ENCODE data around the gene PHF14.
"Not testable (repeated sequence)": the region's sequence is repeated elsewhere in the genome, so short reads cannot be mapped to it uniquely, and the experiment has no call there.

PHF14 gene

DNA sequence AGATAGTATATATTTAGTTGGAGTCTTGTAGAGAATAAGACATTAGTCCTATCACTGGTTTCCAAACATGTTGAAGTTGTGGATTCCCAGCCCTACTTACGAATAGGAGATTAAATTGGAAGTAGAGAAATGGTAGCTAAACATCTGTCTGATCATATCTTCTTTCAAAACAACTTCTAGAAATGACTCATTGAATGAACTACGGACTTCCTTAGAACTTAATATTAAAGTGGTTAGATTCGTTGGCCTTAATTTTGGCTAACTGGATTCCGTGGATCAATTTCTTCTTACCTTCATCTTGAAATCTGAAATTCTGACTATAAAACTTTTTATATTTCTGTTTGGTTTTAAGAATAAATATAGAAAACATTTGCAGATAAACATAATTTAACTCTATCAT lies 3.4 kb downstream of the PHF14 start:
- no peak for DNase-seq

GRCh38 chr7:10981317-10981716 lies 7.6 kb downstream of the PHF14 start:
- DNase-seq = no peak

GRCh38 chr7:10990748-10991147 lies 17.1 kb downstream of the PHF14 start:
- DNase-seq = not testable (repeated sequence)

GRCh38 chr7:10995482-10996166 lies 22.0 kb downstream of the PHF14 start:
- not testable (repeated sequence) for DNase-seq

DNA sequence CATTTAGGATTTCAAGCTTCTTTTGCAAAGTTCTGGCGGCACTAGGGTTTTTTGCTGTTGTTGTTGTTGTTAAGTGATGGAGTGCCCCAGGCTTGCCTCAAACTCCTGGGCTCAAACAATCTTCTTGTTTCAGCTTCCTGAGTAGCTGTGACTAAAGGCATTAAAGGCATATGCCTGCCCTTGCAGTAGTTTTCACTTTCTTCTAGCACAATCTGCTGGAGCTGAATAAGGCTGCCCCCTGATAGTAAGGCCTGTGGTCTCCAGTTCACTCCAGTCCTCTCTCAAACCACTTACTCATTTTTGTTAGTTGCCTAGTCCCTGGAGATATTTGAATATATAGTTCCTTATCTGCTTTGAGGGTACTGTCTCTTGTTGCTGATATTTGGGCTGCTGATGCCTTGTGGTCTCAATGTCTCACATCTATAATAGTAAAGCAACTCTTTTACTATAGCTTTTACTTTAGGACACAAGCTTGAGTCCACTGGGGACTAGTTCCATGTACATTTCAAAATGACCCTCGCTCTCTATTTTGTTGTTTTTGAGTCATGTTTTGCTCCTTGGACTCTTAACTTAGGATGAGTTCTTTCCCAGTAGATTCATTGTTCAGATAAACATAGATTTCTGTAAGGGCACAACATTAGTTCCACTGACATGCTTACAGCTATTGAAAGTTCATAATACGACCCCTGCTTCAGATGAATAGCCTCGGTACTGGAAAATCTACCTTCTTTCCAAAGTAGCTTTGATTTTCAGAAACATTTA lies 25.5 kb downstream of the PHF14 start:
- DNase-seq = peak; percentile 85

DNA sequence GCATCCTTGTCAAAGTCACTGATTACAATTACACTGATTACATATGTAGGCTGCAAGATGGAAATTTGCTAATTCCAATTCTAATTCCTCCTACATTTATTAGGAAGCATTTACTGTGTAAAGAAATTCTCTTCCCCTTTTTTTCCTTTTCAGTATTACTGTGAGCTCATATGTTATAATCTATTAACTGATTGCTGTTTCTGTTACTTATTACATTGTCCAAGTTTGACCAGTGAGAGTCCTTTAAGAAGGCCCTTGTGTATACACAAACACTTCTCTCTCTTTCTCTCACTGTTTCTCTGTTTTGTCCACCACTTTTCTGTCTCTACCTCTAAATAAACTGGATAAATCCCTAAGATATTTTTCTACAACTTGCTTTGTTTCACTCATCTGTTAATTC lies 31.5 kb downstream of the PHF14 start:
- DNase-seq = no peak

DNA sequence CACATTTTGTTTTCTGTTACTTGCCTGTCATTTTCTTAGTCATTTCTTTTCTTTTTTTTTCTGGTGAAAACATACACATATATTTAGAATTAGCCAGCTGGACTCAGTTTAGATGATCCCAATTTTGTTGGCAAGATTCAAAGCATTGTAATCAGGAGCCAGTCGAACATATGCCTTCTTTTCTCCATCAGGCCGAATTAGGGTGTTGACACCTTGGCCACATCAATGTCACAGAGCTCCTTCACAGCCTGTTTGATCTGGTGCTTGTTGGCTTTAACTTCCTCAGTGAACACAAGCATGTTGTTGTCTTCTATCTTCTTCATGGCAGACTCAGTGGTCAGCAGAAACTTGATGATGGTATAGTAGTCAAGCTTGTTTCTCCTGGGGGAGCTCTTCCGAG lies 32.6 kb downstream of the PHF14 start:
- DNase-seq = no peak

GRCh38 chr7:11009631-11010030 lies 36.0 kb downstream of the PHF14 start:
- no peak for DNase-seq

- no peak for DNase-seq
Measured at GRCh38 chr7:11021468-11021867, 47.8 kb downstream of the PHF14 start.

DNA sequence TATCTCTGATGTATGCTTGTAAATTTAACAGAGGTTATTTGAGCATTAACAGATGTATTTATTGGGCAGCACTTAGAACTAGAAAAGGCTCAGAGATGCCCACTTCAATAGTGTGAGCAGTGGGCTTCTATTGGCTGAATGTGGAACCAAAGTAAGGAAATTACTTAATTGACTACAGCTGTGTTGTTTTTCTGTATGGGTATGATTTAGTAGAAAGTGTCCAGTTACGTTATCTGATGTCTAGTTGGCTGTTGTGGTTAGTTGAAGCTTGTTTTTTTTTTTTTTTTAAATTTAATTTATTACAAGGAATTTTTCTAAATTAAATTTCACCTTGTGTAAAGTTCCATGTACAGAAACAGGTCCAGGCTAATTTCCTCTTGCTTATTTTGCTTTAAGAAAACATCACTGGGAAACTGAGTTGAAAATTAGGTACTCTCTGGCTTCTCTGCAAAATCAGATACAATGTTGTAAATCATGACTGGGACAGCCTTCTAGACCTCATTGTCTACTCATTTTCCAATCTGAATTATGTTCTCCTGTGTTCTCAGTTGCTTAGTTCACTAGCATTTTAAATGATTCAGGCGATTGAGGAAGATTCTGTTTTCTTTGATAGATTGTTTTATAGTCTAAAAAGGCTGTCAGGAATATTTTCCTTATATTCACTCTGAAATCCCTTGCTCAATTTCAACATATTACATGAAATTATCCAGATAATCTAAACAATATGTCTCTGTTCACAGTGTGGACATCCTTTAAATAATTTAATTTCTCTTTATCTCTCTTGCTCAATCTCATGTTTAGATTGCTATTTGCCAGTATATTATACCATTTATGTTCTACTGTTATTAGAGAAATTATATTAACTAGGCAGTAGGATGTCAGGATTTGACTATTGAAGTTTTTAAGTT lies 53.0 kb downstream of the PHF14 start:
- peak; percentile 21 for DNase-seq

- no peak for DNase-seq
Measured at GRCh38 chr7:11035661-11036060, 62.0 kb downstream of the PHF14 start.

DNA sequence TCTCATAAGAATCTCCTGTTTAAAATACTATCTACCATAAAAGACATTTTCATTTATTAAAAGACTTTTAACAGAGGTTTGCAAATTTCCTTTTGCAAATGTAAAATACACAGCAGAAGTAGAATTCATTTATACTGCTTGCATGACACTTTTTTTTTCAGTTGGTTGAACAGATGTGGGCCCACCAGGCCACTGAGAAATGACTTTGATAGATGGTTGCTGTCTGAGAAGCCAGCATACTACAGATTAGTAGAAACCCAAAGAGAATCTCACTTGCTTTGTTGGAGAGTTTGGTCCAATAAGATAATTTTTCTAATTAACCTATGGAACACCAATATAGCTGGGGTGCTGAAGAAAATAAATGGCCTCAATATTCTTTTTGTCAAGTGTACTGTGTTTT lies 66.3 kb downstream of the PHF14 start:
- DNase-seq = no peak

GRCh38 chr7:11054033-11054432 lies 80.4 kb downstream of the PHF14 start:
- no peak for DNase-seq

- DNase-seq = no peak
Measured at GRCh38 chr7:11060893-11061292, 87.2 kb downstream of the PHF14 start.

DNA sequence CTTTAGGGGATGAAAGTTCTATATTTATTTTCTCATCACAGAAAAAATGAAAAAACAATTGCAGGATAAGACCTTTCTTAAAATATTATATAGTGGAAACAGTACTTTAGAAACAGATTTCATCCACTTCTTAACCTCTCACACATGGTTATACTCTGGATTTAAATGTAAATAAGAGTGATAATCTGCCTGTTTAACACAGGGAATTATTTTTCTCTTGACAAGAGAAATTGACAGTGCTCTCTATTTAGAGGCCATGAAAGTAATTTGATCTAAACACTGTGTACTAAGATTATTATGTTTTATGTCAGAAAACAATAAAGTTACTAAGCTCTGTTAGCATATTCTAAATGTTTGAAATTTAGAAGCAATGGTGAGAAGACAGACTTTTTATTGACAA lies 88.4 kb downstream of the PHF14 start:
- DNase-seq = no peak

GRCh38 chr7:11069591-11069990 lies 95.9 kb downstream of the PHF14 start:
- DNase-seq = no peak

- DNase-seq = peak; percentile 4
Measured at GRCh38 chr7:11077816-11078215, 104.1 kb downstream of the PHF14 start.

DNA sequence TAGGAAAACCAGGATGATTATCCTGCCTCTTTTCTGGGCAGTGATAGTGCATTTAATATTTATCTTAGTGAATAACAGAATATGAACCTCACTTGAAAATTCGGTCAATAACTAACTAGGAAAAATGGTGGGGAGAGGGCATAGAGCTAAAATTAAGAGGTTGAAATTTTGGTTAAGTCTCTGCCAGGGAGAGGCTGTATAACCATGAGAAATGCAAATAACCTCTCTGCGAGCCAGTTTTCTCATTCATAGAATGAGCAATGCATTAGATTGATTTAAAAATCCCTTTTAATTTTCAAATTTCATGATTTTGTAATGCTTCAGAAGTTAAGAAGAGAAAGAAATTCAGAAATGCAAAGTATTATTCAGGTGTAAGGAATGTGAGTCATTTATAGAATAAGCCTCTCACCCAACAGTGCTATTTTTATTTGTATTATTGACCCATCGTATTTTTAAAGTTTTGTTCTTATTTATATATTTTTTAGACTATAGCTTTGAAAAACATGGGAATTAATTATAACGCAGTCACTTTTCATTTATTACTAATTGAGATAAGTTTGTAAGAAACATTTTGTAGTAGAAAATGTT lies 104.7 kb downstream of the PHF14 start:
- no peak for DNase-seq

- DNase-seq = no peak
Measured at GRCh38 chr7:11079907-11080306, 106.2 kb downstream of the PHF14 start.

DNA sequence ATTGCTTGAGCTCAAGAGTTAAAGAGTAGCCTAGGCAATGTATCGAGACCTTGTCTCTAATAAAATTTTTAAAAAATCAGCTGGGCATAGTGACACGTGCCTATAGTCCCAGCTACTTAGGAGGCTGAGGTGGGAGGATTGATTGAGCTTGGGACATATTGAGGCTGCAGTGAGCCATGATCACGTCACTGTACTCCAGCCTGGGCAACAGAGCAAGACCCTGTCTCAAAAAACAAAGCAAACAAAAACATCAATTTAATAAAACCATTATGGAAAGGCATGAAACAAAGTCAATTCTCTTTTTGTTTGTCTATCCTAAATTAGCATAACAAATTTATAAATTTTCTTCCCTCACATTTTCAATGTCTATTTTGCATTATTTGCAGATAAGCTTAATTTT lies 108.4 kb downstream of the PHF14 start:
- DNase-seq = no peak

DNA sequence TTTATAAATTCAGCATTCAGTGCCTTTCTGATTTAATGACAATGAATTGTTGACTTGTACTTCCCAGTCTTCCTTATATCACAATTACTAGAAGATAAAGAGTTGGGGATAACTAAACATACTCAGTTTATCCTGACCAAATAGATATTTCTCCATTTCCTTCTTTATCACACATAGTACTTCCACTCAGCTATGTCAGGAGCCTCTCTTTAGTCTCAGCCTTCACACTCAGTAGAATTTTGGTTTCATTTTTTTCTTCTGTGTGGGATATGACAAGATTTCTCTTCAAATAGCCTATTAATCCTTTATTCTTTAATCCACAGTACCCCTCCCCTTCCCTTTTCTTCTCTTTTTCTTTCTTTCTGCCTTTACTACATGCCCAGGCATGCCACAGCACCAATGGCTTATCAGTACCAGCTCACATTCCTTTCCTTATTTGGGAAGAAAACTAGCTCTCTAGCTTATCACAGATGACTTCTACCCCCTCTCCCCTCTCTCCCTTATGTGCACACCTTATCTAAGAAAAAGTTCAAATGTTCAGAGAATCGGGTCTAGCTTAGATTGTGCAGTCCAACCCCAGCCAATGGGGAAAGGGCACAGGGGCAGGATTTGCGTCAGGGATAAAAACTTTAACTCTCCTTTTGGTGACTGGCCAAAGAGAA lies 109.0 kb downstream of the PHF14 start:
- DNase-seq = peak; percentile 6

DNA sequence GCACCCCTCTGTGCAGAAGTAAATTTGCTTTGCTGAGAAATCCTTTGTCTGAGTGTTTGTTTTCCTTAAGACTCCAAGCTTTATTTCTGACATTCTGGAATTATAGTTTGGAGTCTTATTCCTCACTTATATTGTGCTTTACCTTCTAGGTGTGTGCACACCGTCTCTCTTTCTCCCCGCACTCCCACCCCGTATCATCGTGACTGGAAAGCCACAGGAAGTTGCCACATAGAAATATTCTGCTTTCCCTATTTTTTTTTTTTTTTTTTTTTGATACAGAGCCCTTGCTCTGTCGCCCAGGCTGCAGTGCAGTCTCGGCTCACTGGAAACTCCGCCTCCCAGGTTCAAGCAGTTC lies 109.5 kb downstream of the PHF14 start:
- DNase-seq = no peak

DNA sequence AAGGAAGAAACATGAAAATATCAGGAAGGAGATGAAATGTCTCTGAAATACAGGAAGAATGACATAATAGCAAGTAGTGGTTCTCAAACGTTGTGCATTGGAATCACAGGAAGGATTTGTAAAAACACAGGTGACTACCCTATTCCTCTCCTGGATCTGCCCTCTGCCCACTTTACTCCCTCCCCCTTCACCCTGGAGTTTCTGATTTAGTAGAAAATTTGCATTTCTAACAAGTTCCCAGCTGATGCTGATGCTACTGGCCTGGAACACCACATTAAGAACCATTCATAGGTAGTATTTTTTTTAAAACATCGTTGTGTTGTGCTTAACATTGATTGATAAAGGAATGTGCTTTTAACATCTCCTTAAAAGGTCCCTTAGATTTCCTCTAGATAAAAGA lies 130.9 kb downstream of the PHF14 start:
- no peak for DNase-seq
